Adrenal gland (tissue), 12 donors: ENCODE results near the gene VAMP2. TPM values are rescaled to one million over a fixed set of nuclear protein-coding genes. Genes with fewer than 3 reads are reported as not detected.

Experiments used
- DNase-seq, 7 donors: peaks; one replicate each; pipeline ENCODE4 v3.0.0-alpha.2; 2019 to 2020
- H3K27ac ChIP-seq, 5 donors: fragments of 200-600 bp; sonication (generic) in 4 of 5; 1 replicate in 3 of 5; 2 replicates in 2 of 5; pipeline versions ENCODE4 v1.5.1 to v1.8.0; 2016 to 2020; ENCODE audit warnings: mild to moderate bottlenecking in 1 of 5
- H3K27me3 ChIP-seq: fragments of 200-600 bp; 2 replicates; pipeline ENCODE4 v1.8.0; 2021
- H3K36me3 ChIP-seq, 2 donors: fragments of 200-600 bp; replicated peaks in 1 of 2; 1 replicate in 1 of 2; 2 replicates in 1 of 2; pipeline versions ENCODE4 v1.5.1 to v1.8.0; 2018 to 2022
- H3K4me1 ChIP-seq, 2 donors: fragments of 200-600 bp; replicated peaks in 1 of 2; 1 replicate in 1 of 2; 2 replicates in 1 of 2; pipeline versions ENCODE4 v1.5.1 to v1.8.0; 2018 to 2021
- H3K4me3 ChIP-seq, 4 donors: fragments of 200-600 bp; sonication (generic) in 3 of 4; one replicate each; pipeline ENCODE4 v1.5.1; 2016 to 2018
- H3K9me3 ChIP-seq, 3 donors: fragments of 200-600 bp; sonication (generic) in 1 of 3; replicated peaks in 1 of 3; 1 replicate in 2 of 3; 2 replicates in 1 of 3; pipeline versions ENCODE4 v1.5.1 to v1.8.0; 2016 to 2021
- CTCF ChIP-seq, 6 experiments: fragments of 450-650 bp in 4 of 6; fragments of 200-600 bp in 2 of 6; sonication (generic) in 1 of 6; IDR thresholded peaks; 1 replicate in 5 of 6; 2 replicates in 1 of 6; pipeline versions ENCODE4 v1.5.1 to v1.8.0; 2016 to 2021; ENCODE audit warnings: antibody characterized with exemption in 6 of 6, mild to moderate bottlenecking in 2 of 6, moderate library complexity in 1 of 6
- POLR2A ChIP-seq, 2 donors: fragments of 450-650 bp; IDR thresholded peaks; one replicate each; pipeline ENCODE4 v1.6.1; 2017; ENCODE audit warnings: antibody characterized with exemption in 2 of 2, mild to moderate bottlenecking in 2 of 2, moderate library complexity in 1 of 2
- WGBS, 4 donors: extraction: QIAGEN DNeasy Blood & Tissue Kit in 2 of 4; methylation state at CpG; one replicate each; pipeline versions ENCODE4 v1.1.5 to v1.1.7; 2013 to 2017; 5-methylcytosine and 5-hydroxymethylcytosine counted together
- intact Hi-C, 2 donors: fragments of 100-400 bp; cut with DNase I; formaldehyde crosslinking; loops; one replicate each; pipeline versions ENCODE4 v1.14.1 to v1.15.0; 2022 to 2023
- polyA plus RNA-seq, 3 donors: library from polyadenylated mRNA; stranded (reverse); fragments of 200-250 nt in 2 of 3; fragments of 350-450 nt in 1 of 3; fragmentation: Illumina TruSeq in 1 of 3; extraction: RNeasy Lipid Tissue Mini Kit (QIAGEN cat#74804) in 1 of 3; gene quantifications; one replicate each; pipeline ENCODE4 v1.2.3, GENCODE V29; 2013 to 2014
- total RNA-seq, 9 donors: library from RNA; depleted of rRNA in 4 of 9; stranded (reverse); fragments of >200 nt in 4 of 9; fragments of 120-200 nt in 1 of 9; fragmentation: NEBNext Ultra II Directional in 1 of 9; extraction: Animal tissue kit (Norgen Biotek cat#: 25700) in 1 of 9; gene quantifications; one replicate each; pipeline versions ENCODE4 v1.1.0 to v1.2.4, GENCODE V29; 2013 to 2023
- donor health status: healthy with polysubstance abuse.
- donor health status: Bipolar disorder and iron deficiency.
- donor health status: DM: yes; HTN: yes; CAD: no.
- donor health status: DM: no; HTN: no; CAD: no.
- donor health status: DM: no; HTN: no; CAD: no.
- donor health status: DM: yes; HTN: yes; CAD: no.

The VAMP2 gene
- total and polyA plus RNA-seq, 12 donors, result 18.8 to 206 (median 73.5) TPM

- Histone ChIP-seq H3K27ac (no peak within 1 kb of the TSS), H3K4me3 (peak within 1 kb of the TSS in 1 of 4 donors; percentile 52), H3K36me3 (no peaks in the 10 kb centered on the region), H3K27me3 (peaks cover 6% of the 10 kb centered on the region), H3K9me3 (no peaks in the 10 kb centered on the region), H3K4me1 (peaks cover 44 to 71% of the 10 kb centered on the region in 2 donors)
- no peak for TF ChIP-seq CTCF (IDR thresholded peaks at IDR 0.05)
- no peak for TF ChIP-seq POLR2A (IDR thresholded peaks at IDR 0.05)
- DNase-seq, result peak in 1 of 7 donors; percentile 39
- intact Hi-C loops, result loop anchor here in 1 of 2 donors (10.0 kb wide), 1 partner anchor 61 kb away; no protein-coding TSS in a partner anchor
- 1 to 3% (median 2%) methylated on average over 28 to 29 of the region's 29 CpGs for WGBS, 4 donors
These were observed 38.9 kb downstream of the VAMP2 start, which contains the start of gene HES7 for GRCh38 chr17:8123695-8124349. TSS of gene HES7 (minus strand) at chr17:8124106. CDS start at chr17:8124084, 22 bp downstream.

- DNase-seq, result peak in 1 of 7 donors; percentile 37
- H3K4me3 ChIP-seq, result peak overlapping the region in 1 of 4 donors; percentile 52
- no peaks in the 10 kb centered on the region for H3K36me3 ChIP-seq
- TF ChIP-seq POLR2A (IDR thresholded peaks at IDR 0.05) (no peak), CTCF (IDR thresholded peaks at IDR 0.05) (no peak)
- H3K9me3 ChIP-seq, result no peaks in the 10 kb centered on the region
- WGBS, 4 donors, result 0 to 1% (median 1%) methylated on average over 47 to 55 of the region's 55 CpGs
- peaks cover 50 to 77% of the 10 kb centered on the region in 2 donors for H3K4me1 ChIP-seq
- intact Hi-C loops, result loop anchor here in 1 of 2 donors (10.0 kb wide), 1 partner anchor 62 kb away; no protein-coding TSS in a partner anchor
- H3K27me3 ChIP-seq, result peaks cover 6% of the 10 kb centered on the region
- H3K27ac ChIP-seq, result no peak overlapping the region
These were observed 39.6 kb downstream of the VAMP2 start for GRCh38 chr17:8122924-8123694.

- no peak for TF ChIP-seq CTCF (IDR thresholded peaks at IDR 0.05)
- no peak for TF ChIP-seq POLR2A (IDR thresholded peaks at IDR 0.05)
- H3K4me1 ChIP-seq, result peaks cover 53 to 82% of the 10 kb centered on the region in 2 donors
- WGBS, 4 donors, result 1 to 2% (median 1%) methylated on average over 29 of the region's 29 CpGs
- H3K9me3 ChIP-seq, result no peaks in the 10 kb centered on the region
- H3K4me3 ChIP-seq, result peak overlapping the region in 1 of 4 donors; percentile 52
- H3K27me3 ChIP-seq, result peaks cover 6% of the 10 kb centered on the region
- H3K36me3 ChIP-seq, result no peaks in the 10 kb centered on the region
- intact Hi-C loops, result loop anchor here in 1 of 2 donors (10.0 kb wide), 1 partner anchor 62 kb away; no protein-coding TSS in a partner anchor
- no peak overlapping the region for H3K27ac ChIP-seq
- peak in 1 of 7 donors; percentile 39 for DNase-seq
These were observed 40.3 kb downstream of the VAMP2 start for GRCh38 chr17:8122422-8122923.
